ENCODE results near the gene SLC20A1.

GRCh38 chr2:112665113-112665780 is 19.5 kb downstream of the SLC20A1 start:
- no peak for TF ChIP-seq MAFK (IDR thresholded peaks at IDR 0.05; ENCODE audit: low read depth, low read length)
- no peak for TF ChIP-seq CTCF (conservative IDR thresholded peaks at IDR 0.05; ENCODE audit: low read depth, low read length)
- no peak for TF ChIP-seq RAD21 (IDR thresholded peaks at IDR 0.05; ENCODE audit: low read length)
- TF ChIP-seq MAZ (IDR thresholded peaks at IDR 0.05; ENCODE audit: borderline replicate concordance, low read depth, low read length) = no peak
- TF ChIP-seq POLR2A (IDR thresholded peaks at IDR 0.05; ENCODE audit: low read depth, low read length) = no peak; the same call in 1 of the 2 replicates
